AG09309 (cell line): ENCODE data around the gene OBP2A.

Source experiments
- DNase-seq: peaks from one replicate; pipeline ENCODE4 v3.0.0-alpha.2; 2010; ENCODE audit warnings: low read depth
- H3K4me3 ChIP-seq: 2 replicates; pipeline ENCODE4 v1.5.1; 2011; ENCODE audit warnings: mild to moderate bottlenecking, low read depth, low read length, moderate library complexity; ENCODE audit not compliant: control insufficient read depth
- CTCF ChIP-seq: IDR thresholded peaks from 2 replicates; pipeline ENCODE4 v1.5.1; 2011; ENCODE audit warnings: mild to moderate bottlenecking, low read depth, low read length, inconsistent platforms; ENCODE audit not compliant: insufficient read depth, control insufficient read depth; ENCODE audit errors: missing control alignments

Gene OBP2A

GRCh38 chr9:135577256-135577655, 31.3 kb downstream of the OBP2A start:
- no peak for DNase-seq
- TF ChIP-seq CTCF, result no peak
- H3K4me3 ChIP-seq, result no peak overlapping the region

- H3K4me3 ChIP-seq, result no peak overlapping the region
- DNase-seq, result no peak
- no peak for TF ChIP-seq CTCF
These were observed 33.4 kb downstream of the OBP2A start for GRCh38 chr9:135579356-135579755.

- no peak overlapping the region for H3K4me3 ChIP-seq
- no peak for DNase-seq
- no peak for TF ChIP-seq CTCF
These were observed 34.1 kb downstream of the OBP2A start for GRCh38 chr9:135579889-135580660.

GRCh38 chr9:135580664-135581380, 34.9 kb downstream of the OBP2A start:
- no peak for TF ChIP-seq CTCF
- DNase-seq, result no peak
- no peak overlapping the region for H3K4me3 ChIP-seq

- no peak overlapping the region for H3K4me3 ChIP-seq
- no peak for DNase-seq
- no peak for TF ChIP-seq CTCF
These were observed 35.9 kb downstream of the OBP2A start for GRCh38 chr9:135581636-135582426.

- no peak for DNase-seq
- TF ChIP-seq CTCF, result no peak
- H3K4me3 ChIP-seq, result no peak overlapping the region
These were observed 36.6 kb downstream of the OBP2A start for GRCh38 chr9:135582541-135582940.
